ENCODE results near the gene GLDC.

DNA sequence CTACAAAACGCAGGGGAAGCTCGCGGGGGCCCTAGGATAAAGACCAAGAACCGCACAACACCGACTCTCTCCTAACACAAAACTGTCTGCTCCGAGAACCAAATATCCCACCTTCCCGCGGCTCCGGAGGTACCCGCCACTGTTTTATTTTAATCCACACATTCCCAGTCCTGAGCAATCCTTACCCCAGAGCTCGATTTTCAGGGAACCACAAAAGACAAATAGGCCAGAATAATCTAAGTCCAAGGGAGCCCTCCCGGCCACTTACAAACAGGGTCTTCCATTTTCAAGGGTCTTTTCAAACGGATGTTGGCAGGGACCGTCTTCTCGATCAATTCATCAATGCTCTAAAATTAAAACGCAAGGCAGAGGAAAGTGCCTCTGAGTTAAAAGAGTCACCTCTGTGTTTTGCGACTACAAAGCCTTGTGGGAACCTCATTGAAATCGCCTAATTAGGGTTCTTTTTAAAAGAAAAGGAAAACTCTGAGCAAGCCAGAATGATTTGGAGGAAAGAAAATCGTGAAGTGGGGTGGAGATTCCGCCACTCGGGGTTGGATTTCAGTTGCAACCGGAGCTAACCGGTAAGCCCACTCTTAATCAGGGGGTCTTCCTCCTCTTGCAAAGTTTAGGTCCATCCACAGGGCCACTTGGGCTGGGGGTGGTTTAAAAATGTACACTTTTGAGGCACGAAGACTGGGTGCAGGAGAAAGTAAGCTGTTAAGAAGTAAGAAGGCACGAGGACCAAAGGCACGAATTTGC, 1.0 kb downstream of the GLDC start:
- no peak for TF ChIP-seq REST (IDR thresholded peaks at IDR 0.05; ENCODE audit: low read depth, low read length)
- TF ChIP-seq KAT2A (conservative IDR thresholded peaks at IDR 0.05; ENCODE audit: control insufficient read depth, low read depth, low read length) = no peak
- TF ChIP-seq CTCF (IDR thresholded peaks at IDR 0.05 in 2 of 3, conservative IDR thresholded peaks at IDR 0.05 in 1 of 3; ENCODE audit: control insufficient read depth in 2 of 3, extremely low read depth in 1 of 3, insufficient read depth in 1 of 3, low read depth in 3 of 3, low read length in 3 of 3) = no peak
- no peak for TF ChIP-seq POLR2A (IDR thresholded peaks at IDR 0.05; ENCODE audit: low read depth, low read length)
- TF ChIP-seq YBX1 (IDR thresholded peaks at IDR 0.05) = no peak
- TF ChIP-seq, protein P1, sequence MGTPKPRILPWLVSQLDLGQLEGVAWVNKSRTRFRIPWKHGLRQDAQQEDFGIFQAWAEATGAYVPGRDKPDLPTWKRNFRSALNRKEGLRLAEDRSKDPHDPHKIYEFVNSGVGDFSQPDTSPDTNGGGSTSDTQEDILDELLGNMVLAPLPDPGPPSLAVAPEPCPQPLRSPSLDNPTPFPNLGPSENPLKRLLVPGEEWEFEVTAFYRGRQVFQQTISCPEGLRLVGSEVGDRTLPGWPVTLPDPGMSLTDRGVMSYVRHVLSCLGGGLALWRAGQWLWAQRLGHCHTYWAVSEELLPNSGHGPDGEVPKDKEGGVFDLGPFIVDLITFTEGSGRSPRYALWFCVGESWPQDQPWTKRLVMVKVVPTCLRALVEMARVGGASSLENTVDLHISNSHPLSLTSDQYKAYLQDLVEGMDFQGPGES (IDR thresholded peaks at IDR 0.05) = no peak
- no peak for TF ChIP-seq RFX5 (IDR thresholded peaks at IDR 0.05; ENCODE audit: low read depth, low read length)
- no peak for TF ChIP-seq ATF3 (IDR thresholded peaks at IDR 0.05; ENCODE audit: borderline replicate concordance, extremely low read depth, low read depth, low read length)

Data from GM12878 (cell line).